Measurements from ENCODE around the gene ZMAT5.

- no peak for TF ChIP-seq CTCF (IDR thresholded peaks at IDR 0.05)
- no peak for TF ChIP-seq POLR2A (IDR thresholded peaks at IDR 0.05)
These were observed 62.1 kb downstream of the ZMAT5 start for GRCh38 chr22:29704528-29705285.
